HG03064 (cell line): ENCODE data around the gene P2RX5.

Experiments
- ATAC-seq: cut with Tn5 transposase; IDR thresholded peaks from one replicate; pipeline ENCODE4 v1.9.1; 2021; ENCODE audit warnings: low read depth; ENCODE audit not compliant: unreplicated experiment

P2RX5 gene

DNA sequence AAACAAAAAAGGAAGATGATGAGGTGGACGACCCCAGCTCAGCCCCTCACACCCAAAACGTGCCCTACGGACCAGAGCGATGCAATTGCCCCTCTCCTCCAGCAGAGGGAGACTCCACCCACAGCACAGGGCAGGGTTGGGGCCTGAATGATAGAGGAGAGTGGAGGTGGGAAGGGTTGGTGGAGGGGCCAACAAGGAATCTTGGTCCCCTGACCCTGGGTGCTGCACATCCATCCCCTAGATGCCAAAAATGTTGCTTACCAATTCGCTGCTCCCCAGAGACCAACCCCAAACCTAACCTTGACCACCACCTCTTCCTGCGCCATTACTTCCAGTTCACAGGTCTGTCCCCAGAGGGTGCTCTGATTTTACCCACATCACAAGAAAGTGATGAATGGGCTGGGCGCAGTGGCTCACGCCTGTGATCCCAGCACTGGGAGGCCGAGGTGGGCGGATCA lies 12.9 kb downstream of the P2RX5 start:
- ATAC-seq, result no peak

DNA sequence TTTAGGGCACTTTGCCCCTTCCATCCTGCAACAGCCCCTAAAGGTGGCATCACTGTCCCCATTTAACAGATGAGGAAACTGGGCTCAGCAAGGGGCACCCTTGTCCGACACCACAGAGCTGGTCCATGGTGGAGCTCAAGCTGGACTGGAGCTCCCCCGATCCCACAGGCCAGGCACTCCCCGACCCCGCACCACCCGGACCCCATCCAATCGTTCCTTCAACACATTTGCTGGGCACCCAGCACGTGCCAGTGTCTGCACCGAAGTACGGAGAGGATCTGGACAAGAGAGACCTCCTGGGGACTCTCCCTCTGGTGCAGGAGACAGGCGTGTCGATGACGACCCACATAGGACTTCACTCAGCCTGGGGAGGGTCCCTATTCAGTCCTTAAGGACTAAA lies 13.9 kb downstream of the P2RX5 start:
- no peak for ATAC-seq

DNA sequence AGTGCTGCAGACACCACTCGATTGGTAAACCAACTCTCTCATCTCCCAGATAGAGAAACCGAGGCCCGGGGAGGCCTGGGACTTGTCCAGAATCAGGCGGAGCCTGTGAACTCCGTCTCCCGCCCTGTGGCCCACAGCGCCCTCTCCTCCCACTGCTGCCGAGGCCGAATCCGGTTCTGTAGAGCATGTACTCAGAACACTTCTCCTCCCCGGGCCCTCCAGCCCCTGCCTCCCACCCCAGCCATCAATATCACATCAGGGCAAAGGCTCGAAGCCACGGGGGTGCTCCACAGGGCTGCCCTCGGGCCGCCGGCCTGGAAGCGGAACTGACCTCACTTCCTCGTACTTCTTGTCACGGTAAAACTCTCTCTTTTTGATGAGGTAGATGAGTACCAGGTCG lies 14.4 kb downstream of the P2RX5 start:
- no peak for ATAC-seq

DNA sequence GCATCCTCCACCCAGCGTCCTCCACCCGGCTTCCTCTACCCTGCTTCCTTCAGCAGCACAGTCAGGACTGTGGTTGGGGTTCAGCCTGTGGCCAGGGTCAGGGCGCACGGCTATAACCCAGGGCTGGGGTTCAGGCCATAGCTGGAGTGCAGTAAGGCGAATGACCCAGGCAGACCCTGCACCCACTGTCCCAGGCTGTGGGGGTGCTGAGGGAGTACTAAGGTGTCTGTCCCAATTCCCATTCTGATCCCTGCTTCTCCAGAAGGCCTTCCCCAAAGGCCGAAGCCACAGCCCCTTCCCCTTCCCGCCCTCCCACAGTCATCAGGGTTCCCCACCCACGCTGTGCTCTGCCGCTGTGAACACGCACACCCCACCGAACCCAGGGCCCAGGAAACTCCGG lies 14.9 kb downstream of the P2RX5 start:
- no peak for ATAC-seq

DNA sequence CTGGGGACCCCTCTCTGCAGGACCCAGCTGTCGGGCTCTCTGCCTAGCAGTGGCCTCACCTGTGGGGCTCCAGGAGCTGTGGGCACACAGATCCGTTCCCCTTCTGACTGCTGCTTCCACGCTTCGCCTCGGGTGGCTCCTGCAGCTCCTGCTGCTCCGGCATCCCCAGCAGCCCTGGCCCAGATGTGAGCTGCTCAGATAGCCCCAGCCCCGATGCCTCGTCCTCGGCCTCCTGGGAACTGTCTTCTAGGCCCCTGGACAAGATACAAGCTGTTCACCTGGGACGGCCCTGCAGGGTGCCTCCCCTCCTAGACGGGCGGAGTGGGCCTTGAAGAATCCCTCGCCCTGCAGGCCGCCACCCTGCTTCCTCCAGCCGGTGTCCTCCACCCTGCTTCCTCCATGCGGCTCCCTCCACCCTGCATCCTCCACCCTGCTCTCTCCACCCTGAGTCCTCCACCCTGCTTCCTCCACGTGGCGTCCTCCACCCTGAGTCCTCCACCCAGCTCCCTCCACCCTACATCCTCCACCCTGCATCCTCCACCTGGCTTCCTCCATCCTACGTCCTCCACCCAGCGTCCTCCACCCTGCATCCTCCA lies 16.3 kb downstream of the P2RX5 start:
- ATAC-seq, result no peak

DNA sequence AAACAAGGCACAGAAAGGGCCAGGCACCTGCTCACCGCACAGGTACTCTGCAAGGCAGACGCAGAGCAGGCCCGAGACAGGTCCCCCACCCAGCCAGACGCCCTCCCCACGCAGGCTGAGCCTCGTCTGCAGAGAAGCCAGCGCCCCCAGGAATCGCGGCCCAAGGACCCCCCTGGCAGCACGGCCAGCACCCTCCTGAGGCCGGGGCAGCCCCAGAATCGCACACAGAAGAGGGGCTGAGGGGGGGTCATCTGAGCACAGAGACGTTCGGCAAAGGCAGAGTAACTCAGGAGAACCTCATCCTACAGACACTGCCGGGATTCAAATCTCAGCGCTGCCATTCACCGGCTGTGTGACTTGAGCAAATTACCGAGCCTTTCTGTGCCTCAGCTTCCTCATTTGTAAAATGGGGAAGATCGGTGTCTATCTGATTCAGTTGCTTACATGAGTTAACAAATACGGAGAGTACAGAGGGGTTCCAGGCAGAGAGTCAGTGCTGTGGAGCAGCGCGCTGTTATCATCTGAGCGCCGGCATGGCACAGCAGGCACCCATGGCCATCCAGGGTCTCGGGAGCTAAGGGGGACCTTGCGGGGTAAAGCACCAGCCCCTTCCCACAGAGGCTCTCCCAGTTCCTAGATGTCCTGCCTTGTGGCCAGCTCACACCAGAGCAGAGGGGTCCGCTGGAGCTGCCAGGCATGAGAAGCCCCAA lies 17.0 kb downstream of the P2RX5 start:
- ATAC-seq, result no peak

DNA sequence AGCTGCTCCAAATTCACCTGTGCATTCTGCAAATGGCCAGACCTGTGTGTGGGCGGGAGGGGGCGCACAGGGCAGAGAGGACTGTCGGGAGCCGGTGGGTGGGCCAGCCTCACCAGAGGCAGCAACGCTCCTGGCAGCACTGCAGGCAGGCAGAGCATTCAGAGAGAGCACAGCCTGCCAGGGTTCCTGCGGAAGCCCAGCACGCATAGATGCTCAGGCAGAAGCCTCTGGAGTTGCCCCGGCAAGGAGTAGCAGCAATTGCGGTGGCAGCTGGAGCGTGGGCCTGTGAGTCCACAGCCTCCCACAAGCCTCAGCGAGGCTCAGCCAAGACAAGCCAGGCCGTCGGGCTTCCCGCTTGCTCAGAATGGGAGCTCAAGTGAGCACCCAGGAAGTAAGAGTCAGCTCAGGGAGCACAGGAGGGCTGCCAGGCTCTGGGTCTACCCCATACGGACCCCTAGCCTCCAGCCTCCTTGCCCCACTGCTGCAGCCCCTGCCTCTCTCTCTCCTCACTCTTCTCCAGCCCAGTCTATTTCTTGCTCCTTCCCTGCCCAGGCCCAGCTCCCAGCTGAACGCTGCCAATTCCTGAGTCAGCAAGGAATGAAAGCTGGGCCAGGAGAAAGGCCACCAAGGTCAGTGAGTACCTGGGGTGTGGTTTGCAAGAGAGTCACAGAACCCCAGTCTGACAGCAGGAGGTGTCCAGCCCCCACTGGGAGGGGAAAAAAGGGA lies 17.7 kb downstream of the P2RX5 start:
- ATAC-seq, result no peak

DNA sequence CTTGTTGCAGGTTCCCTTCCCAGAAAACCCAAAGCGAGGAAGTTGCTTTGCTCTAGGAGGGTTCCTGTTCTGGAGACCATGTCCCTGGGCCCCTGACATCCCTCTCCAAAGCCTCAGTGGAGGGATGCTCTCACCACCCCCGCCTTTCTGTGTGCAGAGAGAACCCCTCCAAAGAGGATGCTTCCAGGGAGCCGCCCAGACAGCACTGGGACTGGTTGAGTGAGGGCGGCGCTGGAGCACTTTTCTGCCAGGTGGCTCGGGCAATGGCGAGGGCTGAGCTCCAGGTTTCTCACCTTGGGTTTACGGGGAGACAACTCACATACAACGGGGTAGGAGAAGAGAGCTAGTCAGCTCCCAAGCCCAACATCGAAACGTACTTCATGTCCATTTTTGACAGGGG lies 20.1 kb downstream of the P2RX5 start:
- no peak for ATAC-seq

DNA sequence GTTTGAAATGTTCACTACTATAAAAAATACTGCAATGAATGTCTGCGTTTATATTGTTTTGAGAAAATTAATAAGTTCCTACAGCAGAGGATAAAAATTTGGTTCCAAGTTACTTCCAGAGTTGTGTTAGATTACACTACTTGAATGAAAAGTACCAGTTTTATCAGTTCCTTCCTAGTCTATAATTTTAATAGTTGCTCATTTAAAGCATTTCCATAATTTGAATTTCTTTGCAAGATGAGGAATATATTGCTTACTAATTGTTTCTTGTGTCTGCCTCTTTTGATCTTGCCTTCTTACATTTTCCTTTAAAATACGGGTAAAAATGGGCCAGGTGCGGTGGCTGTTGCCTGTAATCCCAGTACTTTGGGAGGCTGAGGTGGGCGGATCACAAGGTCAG lies 23.4 kb downstream of the P2RX5 start:
- no peak for ATAC-seq

DNA sequence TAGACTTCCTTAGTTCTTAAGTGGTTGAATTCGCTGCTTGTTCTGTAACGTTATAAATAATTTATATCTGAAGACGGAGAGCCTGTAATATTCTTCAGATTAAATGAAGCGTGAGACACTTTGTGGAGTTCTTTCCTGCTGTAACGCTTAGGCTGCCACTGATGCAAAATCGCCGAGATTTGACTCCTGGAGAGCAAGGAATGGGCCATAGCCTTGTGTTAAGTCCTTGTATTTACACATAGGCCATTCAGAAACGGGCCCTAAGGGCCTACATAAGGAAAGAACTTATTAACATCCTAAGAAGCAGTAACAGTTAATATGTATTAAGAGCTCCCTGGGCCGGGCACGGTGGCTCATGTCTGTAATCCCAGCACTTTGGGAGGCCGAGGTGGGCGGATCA lies 26.4 kb downstream of the P2RX5 start:
- no peak for ATAC-seq

DNA sequence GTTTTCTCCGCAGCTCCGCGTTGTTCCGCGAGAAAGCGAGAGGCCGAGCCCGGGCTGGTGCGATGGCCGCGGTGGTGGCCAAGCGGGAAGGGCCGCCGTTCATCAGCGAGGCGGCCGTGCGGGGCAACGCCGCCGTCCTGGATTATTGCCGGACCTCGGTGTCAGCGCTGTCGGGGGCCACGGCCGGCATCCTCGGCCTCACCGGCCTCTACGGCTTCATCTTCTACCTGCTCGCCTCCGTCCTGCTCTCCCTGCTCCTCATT lies 26.9 kb downstream of the P2RX5 start:
- peak; percentile 16 for ATAC-seq

DNA sequence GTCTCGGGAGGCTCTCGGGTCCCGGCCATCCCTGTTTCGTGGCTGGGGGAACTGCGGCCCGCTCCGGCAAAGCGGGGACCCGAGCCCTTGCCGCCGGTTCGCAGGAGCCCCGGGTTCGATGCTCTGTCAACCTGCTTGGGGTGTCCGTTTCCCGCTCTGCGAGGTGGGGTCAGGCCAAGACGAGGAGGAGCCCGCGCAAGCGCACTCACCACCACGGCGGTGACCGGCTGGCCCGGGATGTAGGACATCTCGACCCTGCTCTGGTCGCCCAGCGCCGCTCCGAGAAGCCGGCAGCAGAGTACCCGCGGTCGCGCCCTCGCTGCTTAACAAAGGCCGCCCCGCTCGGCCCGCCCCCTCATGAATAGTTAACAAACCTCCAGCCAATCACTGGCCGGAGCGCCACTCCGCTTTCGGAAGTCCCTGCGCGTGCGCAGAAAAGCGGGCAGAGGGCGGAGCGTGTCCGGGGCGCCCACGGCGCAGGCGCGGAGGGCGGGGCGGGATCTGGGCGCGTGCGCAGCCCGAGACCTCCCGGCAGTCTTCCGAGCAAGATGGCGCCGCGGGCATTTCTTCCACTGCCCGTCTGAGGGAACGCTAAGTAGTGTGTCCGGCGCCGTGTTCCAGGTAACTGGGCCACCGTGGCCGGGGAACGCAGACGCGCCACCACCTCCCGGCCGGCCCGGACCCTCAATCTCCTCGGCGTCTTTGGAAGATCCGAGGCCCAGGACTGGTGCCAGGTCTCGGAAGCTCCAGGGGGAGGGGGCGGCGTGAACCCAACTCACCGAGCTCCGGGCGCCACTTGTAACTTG lies 27.5 kb downstream of the P2RX5 start, which contains the start of the genes EMC6 and TAX1BP3:
Gene EMC6, plus strand, starts transcription at position 534 of the 806 bp plus-strand sequence. CDS start 335 bp downstream, outside the sequence.
Gene TAX1BP3, minus strand, starts transcription at position 300 of the 806 bp plus-strand sequence. Its CDS starts 52 bp downstream, at position 248.
- ATAC-seq, result peak; percentile 79

DNA sequence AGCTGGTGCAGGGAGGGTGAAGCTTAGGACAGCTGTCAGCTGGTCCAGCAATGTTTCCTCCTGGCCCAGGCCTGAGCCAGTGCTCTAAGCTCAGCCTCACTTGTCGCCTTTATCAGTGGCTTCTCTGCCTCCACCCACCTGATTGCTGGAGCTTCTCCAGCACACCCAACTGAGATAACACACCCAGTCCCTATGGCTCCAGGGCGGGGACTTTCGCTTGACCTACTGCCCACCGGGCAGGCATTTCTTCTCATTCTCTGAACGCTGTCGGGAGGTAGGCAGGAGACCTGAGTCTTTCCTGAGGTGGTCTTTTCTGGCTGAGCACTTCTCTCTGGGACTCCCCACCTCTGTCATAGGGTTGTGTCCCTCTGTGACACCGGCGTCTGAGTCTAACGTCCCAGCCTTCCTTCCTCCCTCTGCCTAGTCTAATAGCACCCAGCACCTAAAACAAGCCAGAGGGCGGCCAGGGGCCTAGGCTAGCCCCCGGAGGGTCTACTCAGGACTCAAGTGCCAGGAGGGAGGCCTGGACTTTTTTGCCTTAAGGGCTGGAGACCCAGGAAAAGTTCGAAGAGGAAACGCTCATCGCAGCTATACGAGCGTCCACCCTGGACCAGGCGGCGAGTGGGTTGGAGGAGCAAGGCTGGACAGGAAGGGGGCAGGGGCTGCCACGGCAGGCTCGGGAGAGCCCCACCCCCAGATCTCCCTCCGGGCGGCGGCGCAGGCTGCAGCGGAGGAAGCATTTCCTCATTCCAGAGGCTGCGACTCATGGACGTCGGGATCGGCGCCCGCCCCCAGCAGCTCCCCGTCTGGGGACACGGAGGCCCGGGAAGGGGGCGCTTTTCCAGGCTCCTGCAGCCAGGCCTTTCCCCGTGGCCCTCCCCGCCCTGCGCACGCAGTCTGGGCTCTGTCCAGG lies 28.3 kb downstream of the P2RX5 start:
- peak; percentile 15 for ATAC-seq

DNA sequence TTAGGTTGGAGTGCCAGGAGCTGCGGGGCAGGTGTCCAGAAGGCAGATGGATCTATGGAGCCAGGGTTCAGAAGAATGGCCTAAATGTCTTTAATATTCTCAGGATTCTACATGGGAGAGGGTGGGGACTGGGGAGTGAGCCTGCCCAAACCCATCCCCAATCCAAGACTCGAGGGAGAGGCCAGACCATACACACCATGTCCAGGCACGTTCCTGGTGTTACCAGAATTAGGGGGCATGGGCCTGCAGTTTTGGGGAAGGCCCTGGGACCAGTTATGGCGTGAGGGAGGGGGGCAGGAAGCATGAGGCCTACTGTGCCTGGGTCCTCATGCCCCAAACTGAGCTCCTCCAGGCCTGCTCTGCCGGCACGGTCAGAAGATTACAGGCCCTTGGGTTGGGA lies 29.4 kb downstream of the P2RX5 start:
- no peak for ATAC-seq

DNA sequence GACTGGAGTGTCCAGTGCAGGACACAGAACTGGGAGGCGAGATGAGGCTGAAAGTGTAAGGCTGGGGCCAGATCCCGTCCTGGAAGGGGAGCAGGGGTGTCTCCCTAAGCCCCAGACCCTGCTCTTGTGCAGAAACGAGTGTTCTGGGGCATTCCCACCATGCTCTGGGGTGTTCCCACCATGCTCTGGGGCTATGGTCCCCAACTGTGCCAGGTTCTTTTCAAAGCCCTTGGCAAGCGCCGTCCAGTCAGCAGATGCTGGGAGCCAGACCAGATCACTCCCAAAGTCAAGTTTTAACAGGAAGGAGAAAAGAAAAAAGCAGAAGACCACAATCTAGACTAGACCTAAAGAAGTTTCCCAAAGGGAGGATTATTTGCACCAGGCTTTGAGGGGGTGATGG lies 30.1 kb downstream of the P2RX5 start:
- ATAC-seq, result no peak

DNA sequence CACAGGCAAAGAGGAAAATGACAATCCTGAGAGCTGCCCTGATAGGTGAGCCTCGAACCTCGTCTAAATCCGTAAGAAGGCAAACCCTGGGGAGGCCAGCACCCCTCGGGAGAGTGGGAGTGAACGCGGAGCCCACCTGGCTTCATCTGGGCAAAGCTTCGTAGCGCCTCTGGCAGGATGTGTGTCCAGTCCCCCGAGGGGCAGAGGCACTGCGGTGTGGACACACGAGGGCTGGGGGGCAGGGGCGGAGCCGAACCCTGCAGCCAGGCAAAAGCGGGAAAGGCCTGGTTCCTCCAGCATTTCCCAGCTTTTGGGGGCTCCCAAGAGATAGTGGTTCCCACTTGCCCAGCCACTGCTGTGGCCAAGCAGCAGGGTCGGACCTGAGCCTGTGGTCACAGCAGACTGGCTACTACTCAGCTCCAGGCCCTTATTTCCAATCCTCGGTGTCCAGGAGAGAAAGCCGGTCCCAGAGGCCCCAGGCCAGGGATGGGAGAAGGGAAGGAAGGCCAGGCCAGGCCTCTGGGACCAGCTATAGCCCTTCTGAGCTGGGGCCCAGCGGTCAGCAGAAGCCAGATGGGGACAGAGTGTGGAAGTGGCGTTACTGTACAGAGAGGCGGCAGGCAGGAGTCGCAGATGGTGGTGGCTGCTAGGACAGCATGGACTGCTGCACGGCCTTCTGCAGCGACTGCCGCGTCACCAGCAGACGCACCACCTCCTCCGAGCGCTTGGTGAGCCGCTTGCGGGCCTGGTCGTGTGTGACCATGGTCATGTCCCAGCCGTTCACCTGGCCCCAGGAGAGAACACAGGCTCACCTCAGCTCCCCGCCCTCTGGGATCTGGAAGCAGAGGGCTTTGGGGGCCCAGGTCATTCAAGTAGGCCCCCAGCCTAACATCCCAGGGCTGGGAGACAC lies 32.6 kb downstream of the P2RX5 start:
- no peak for ATAC-seq

DNA sequence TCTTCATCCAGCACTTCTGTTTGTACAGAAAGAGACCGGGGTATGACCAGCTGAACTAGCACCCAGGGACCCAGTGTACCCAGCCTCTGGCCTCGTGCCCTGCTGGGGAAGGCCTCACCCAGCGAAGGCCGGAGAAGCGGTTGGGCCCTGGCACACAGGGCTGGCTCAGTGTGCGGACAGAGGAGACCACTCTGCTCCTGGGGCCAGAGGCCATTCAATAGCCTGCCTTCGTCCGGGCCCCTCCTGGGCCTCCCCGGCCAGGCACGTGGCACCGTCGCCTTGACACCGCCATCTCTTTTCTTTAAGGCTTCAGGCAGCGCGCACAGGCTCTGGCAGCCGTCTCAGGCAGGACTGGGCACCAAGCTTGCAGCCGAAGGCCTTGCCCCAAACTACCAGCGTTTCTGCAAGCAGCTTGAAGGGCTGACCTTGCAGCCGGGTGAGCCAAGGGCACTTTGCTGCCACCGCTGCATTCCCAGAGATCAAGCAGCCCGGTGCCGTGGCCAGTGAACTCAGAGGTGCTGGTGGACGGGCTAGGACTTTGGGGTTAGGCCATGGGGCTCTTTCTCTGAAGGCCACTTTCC lies 35.6 kb downstream of the P2RX5 start:
- ATAC-seq, result no peak

DNA sequence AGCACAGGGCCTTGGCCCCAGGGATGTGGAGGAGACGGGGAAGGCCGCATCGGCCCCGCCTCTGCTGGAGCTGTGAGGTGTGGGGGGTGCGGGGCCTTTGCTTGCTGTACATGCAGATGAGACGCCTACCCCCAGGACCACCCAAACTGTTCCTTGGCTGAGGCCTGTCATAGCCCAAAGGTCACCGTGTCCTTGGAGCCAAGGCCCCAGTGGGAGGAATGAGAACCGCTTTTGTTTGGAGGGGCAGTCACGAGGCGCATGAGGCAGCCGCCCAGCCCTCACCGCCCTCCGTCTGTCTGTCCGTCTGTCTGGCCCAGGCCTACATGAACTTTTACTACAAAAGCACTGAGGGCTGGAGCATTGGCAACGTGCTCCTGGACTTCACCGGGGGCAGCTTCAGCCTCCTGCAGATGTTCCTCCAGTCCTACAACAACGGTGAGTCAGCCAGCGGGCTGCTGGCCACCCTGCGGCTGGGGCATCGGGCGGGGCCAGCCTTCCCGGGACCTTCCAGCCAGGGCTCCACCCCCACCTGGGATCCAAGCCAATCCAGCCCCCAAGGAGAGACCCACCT lies 36.3 kb downstream of the P2RX5 start:
- no peak for ATAC-seq
